Ishikawa (cell line): ENCODE data around the gene FLT1.

Experiments used
- CEBPB ChIP-seq: IDR thresholded peaks from 2 replicates; pipeline ENCODE4 v1.6.1; 2012
- EP300 ChIP-seq: IDR thresholded peaks from 2 replicates; pipeline ENCODE4 v1.6.1; 2012; ENCODE audit warnings: borderline replicate concordance
- RAD21 ChIP-seq: IDR thresholded peaks from 2 replicates; pipeline ENCODE4 v1.6.1; 2012; ENCODE audit warnings: low read depth
- TAF1 ChIP-seq: IDR thresholded peaks from 2 replicates; pipeline ENCODE4 v1.6.1; 2012; ENCODE audit warnings: low read depth, mild to moderate bottlenecking
- TCF12 ChIP-seq: IDR thresholded peaks from 2 replicates; pipeline ENCODE4 v1.6.1; 2012; ENCODE audit warnings: low read depth
- YY1 ChIP-seq: IDR thresholded peaks from 2 replicates; pipeline ENCODE4 v1.6.1; 2012; ENCODE audit warnings: low read depth
- TF ChIP-seq, protein P1 (sequence below): IDR thresholded peaks from 2 replicates; pipeline ENCODE4 v1.6.1; 2012
- TF ChIP-seq, protein P2 (sequence below): IDR thresholded peaks from 2 replicates; pipeline ENCODE4 v1.6.1; 2012; ENCODE audit warnings: low read depth, mild to moderate bottlenecking

DNA sequence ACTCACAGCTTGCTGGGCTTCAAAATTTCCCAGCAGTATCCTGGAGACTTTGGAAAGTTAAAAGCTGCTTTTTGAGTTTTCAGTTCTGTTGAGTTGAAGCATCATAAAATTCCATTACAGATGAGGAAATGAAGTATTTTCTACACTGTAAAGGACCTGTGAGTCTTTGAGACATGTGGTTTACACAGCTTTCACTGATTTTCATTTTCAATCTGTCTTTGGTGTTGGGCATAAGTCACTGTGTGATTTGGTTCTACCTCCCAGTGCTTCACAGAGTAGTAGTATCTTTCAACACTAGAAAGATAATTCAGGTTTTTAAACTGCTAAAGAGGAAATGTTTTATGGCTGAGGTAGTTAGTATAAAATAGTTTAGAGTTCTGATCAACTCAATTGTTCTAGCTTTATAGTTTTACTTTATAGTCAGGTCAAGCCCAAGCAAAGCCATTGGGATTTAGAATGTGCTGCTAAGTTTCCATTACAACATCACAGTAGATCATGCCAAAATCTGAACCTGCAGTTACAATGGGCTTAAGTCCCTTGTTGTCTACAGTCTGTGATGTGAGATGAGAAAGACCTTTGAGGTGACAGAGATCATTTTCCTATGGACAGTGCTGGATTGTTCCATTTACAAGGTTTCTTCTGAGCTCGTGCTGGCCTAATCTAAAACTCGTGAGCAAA is 161.6 kb downstream of the FLT1 start:
- TF ChIP-seq TAF1 (no peak), EP300 (no peak), TCF12 (no peak), RAD21 (no peak), CEBPB (no peak), YY1 (no peak)
- TF ChIP-seq, protein P1, sequence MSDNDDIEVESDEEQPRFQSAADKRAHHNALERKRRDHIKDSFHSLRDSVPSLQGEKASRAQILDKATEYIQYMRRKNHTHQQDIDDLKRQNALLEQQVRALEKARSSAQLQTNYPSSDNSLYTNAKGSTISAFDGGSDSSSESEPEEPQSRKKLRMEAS = no peak
- TF ChIP-seq, protein P2, sequence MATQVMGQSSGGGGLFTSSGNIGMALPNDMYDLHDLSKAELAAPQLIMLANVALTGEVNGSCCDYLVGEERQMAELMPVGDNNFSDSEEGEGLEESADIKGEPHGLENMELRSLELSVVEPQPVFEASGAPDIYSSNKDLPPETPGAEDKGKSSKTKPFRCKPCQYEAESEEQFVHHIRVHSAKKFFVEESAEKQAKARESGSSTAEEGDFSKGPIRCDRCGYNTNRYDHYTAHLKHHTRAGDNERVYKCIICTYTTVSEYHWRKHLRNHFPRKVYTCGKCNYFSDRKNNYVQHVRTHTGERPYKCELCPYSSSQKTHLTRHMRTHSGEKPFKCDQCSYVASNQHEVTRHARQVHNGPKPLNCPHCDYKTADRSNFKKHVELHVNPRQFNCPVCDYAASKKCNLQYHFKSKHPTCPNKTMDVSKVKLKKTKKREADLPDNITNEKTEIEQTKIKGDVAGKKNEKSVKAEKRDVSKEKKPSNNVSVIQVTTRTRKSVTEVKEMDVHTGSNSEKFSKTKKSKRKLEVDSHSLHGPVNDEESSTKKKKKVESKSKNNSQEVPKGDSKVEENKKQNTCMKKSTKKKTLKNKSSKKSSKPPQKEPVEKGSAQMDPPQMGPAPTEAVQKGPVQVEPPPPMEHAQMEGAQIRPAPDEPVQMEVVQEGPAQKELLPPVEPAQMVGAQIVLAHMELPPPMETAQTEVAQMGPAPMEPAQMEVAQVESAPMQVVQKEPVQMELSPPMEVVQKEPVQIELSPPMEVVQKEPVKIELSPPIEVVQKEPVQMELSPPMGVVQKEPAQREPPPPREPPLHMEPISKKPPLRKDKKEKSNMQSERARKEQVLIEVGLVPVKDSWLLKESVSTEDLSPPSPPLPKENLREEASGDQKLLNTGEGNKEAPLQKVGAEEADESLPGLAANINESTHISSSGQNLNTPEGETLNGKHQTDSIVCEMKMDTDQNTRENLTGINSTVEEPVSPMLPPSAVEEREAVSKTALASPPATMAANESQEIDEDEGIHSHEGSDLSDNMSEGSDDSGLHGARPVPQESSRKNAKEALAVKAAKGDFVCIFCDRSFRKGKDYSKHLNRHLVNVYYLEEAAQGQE = no peak
